Effector memory CD4-positive, alpha-beta T cell (primary cell): ENCODE measurements around the gene CRYBG1.

ENCODE experiments used
- DNase-seq, 3 donors: peaks; one replicate each; pipeline ENCODE4 v3.0.0-alpha.2; 2020
- H3K27ac ChIP-seq: 2 replicates; pipeline ENCODE4 v1.7.0; 2013; ENCODE audit warnings: mild to moderate bottlenecking, low read length, moderate library complexity; ENCODE audit not compliant: insufficient read depth, poor library complexity, severe bottlenecking
- H3K27me3 ChIP-seq: replicated peaks from 2 replicates; pipeline ENCODE4 v1.7.0; 2013; ENCODE audit warnings: mild to moderate bottlenecking, low read length; ENCODE audit not compliant: insufficient read depth, control insufficient read depth, poor library complexity, severe bottlenecking
- H3K36me3 ChIP-seq: 2 replicates; pipeline ENCODE4 v1.7.0; 2013; ENCODE audit warnings: mild to moderate bottlenecking, low read length, moderate library complexity; ENCODE audit not compliant: control insufficient read depth, insufficient read depth
- H3K4me1 ChIP-seq: 2 replicates; pipeline ENCODE4 v1.7.0; 2013; ENCODE audit warnings: low read length, mild to moderate bottlenecking; ENCODE audit not compliant: control insufficient read depth, insufficient read depth, poor library complexity, severe bottlenecking
- H3K4me3 ChIP-seq: 2 replicates; pipeline ENCODE4 v1.7.0; 2013; ENCODE audit warnings: low read length, low read depth, mild to moderate bottlenecking; ENCODE audit not compliant: insufficient read depth, poor library complexity, severe bottlenecking
- H3K9me3 ChIP-seq: 2 replicates; pipeline ENCODE4 v1.7.0; 2013; ENCODE audit warnings: mild to moderate bottlenecking, low read length, moderate library complexity; ENCODE audit not compliant: control insufficient read depth

The CRYBG1 gene

DNA sequence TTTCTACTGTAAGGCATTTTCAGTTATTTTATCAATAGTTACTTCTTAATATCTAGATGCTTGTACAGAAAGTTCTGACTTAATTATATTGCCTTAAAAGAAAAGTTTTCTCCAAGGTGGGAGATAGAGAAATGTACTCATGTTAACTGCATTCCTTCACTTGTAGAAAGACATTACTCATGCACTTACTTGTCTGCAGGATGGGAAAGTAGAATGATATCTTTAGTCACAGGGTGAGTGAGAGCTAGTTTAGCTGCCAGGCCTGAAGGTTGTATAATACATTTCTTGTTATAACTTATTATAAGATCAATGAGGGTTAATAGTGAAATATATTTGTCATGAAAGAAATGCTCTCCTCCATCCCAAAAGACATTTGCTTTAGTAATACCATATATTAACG, 92.1 kb downstream of the CRYBG1 start:
- no peaks in the 10 kb centered on the region for H3K27me3 ChIP-seq
- H3K36me3 ChIP-seq, result no peaks in the 10 kb centered on the region
- no peak overlapping the region for H3K27ac ChIP-seq
- H3K4me1 ChIP-seq, result peaks cover 5% of the 10 kb centered on the region
- no peaks in the 10 kb centered on the region for H3K9me3 ChIP-seq
- H3K4me3 ChIP-seq, result no peak overlapping the region
- no peak for DNase-seq

DNA sequence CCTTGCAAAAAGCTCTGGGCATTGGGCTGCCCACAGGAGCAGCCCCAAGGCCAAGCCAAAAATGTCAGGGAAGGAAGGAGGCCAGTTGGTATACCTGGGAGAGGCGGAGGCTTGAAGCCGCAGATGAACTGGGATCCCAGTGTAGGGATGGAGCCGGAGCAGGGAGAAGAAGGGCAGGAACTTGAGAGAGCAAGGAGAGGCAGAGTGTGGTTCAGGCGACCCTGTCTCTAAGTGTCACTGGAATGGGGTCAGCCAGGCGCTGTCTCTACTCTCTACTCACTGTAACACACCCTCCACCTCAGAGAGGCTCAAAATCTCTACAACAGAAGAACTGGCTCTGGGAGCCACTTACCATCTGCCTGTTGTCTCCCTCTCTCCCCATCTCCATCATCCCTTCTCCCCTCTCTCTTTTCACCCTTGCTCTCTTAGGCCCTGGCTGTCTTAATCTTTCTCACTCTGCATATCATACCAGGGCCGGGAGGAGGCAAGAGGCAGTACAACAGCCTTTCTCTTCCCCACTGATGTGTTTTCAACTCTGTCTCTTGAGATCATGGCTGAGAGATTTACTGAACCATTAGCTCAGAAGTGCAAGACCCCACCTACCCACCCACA, 93.3 kb downstream of the CRYBG1 start:
- Histone ChIP-seq H3K27ac (no peak overlapping the region), H3K27me3 (no peaks in the 10 kb centered on the region), H3K9me3 (no peaks in the 10 kb centered on the region), H3K36me3 (no peaks in the 10 kb centered on the region), H3K4me3 (no peak overlapping the region), H3K4me1 (no peaks in the 10 kb centered on the region)
- no peak for DNase-seq

DNA sequence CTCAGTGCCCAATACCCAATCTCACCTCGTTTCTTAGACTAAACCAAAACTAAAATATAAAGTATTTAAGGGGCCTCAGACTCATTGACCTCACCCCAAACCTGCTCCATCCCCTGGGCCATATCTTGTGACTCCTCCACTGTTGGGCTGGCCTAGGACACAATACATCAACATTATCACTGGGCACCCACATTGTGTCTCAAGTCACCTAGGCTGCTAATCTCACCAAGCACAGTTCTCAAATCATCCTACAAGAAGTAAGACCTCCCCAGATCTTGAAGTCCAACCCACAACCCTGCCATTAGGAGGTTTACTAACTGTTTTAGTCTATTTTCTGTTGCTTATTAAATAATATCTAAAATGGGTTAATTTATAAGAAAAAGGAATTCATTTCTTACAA, 96.2 kb downstream of the CRYBG1 start:
- Histone ChIP-seq H3K4me3 (no peak overlapping the region), H3K4me1 (no peaks in the 10 kb centered on the region), H3K27me3 (no peaks in the 10 kb centered on the region), H3K27ac (no peak overlapping the region), H3K9me3 (no peaks in the 10 kb centered on the region), H3K36me3 (no peaks in the 10 kb centered on the region)
- no peak for DNase-seq

DNA sequence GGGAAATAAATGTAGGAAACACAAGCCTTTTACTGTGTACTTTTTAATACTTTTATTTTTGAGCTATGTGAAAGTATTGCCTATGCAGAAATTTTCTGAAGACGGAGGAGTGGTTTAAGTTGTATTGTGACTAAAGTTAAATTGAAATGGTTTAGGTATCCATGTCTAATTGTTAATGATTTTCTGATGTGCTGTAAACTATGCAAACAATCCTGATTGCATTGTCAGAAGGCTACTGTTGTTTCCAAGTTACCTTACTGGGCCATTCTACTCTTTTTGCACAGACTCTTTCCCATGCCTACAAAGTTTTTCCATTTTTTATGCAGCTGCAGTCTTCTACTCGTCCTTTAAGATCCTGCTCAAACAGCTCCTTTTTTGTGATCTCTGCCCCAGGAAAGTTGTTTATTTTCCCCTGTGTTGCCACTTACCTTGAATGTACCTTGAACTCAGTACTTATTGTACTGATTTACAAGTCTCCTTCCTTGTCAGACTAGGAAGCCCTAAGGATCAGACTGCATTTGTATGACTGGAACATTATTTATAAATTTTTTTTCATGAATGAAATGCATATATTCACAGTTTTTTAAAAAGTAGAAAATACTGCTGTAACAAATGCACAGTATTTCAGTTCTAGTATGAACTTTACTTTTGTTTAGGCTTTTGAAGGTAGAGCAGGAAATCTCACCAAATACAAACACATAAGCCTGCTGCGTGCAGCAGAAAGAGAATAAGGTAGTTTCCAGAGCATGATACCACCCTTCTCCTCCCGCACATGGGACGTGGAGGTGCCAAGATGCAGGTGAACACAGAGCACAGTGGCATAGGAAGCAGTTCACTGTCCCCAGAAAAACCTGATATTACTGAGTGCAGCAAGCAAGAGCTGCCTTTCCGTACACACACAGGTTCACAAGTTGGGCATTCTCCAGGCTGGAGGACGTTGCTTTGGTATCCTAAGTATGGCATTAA, 97.8 kb downstream of the CRYBG1 start:
- Histone ChIP-seq H3K36me3 (no peaks in the 10 kb centered on the region), H3K9me3 (no peaks in the 10 kb centered on the region), H3K4me1 (no peaks in the 10 kb centered on the region), H3K4me3 (no peak overlapping the region), H3K27me3 (no peaks in the 10 kb centered on the region), H3K27ac (no peak overlapping the region)
- DNase-seq, result no peak

GRCh38 chr6:106460481-106460880, 100.0 kb downstream of the CRYBG1 start:
- no peak for DNase-seq
- Histone ChIP-seq H3K4me3 (no peak overlapping the region), H3K27ac (no peak overlapping the region), H3K9me3 (no peaks in the 10 kb centered on the region), H3K27me3 (no peaks in the 10 kb centered on the region), H3K36me3 (no peaks in the 10 kb centered on the region), H3K4me1 (no peaks in the 10 kb centered on the region)

DNA sequence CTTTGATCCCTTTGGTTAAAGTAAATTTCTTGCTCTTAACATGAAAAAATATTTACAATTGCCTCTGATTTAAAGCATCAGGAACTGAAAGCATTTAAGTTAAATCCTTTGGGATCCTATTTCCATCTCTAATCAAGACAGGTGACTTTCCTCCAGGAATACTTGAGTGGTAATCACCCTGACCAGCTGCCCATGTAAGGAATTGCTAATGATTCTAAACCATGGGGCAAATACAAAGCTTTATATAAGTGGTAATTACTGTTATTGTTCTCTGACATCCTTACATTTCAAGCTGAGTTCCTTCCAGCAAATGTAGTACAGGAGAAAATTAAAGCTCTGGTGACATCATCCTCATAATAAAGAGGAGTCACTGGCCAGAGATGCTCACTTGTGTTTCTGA, 100.6 kb downstream of the CRYBG1 start:
- H3K36me3 ChIP-seq, result no peaks in the 10 kb centered on the region
- no peak overlapping the region for H3K4me3 ChIP-seq
- no peaks in the 10 kb centered on the region for H3K27me3 ChIP-seq
- H3K9me3 ChIP-seq, result no peaks in the 10 kb centered on the region
- H3K4me1 ChIP-seq, result no peaks in the 10 kb centered on the region
- DNase-seq, result no peak
- H3K27ac ChIP-seq, result no peak overlapping the region

- Histone ChIP-seq H3K27ac (no peak overlapping the region), H3K27me3 (no peaks in the 10 kb centered on the region), H3K9me3 (no peaks in the 10 kb centered on the region), H3K4me3 (no peak overlapping the region), H3K36me3 (no peaks in the 10 kb centered on the region), H3K4me1 (no peaks in the 10 kb centered on the region)
- no peak for DNase-seq
These were observed 102.5 kb downstream of the CRYBG1 start for GRCh38 chr6:106462923-106463557.

GRCh38 chr6:106466211-106466610, 105.7 kb downstream of the CRYBG1 start:
- no peak overlapping the region for H3K27ac ChIP-seq
- DNase-seq, result no peak
- H3K27me3 ChIP-seq, result no peaks in the 10 kb centered on the region
- H3K9me3 ChIP-seq, result no peaks in the 10 kb centered on the region
- H3K4me1 ChIP-seq, result no peaks in the 10 kb centered on the region
- H3K4me3 ChIP-seq, result no peak overlapping the region
- H3K36me3 ChIP-seq, result no peaks in the 10 kb centered on the region

- no peaks in the 10 kb centered on the region for H3K4me1 ChIP-seq
- H3K4me3 ChIP-seq, result no peak overlapping the region
- DNase-seq, result no peak
- no peak overlapping the region for H3K27ac ChIP-seq
- no peaks in the 10 kb centered on the region for H3K9me3 ChIP-seq
- H3K36me3 ChIP-seq, result no peaks in the 10 kb centered on the region
- H3K27me3 ChIP-seq, result no peaks in the 10 kb centered on the region
These were observed 108.4 kb downstream of the CRYBG1 start for GRCh38 chr6:106468935-106469334.

DNA sequence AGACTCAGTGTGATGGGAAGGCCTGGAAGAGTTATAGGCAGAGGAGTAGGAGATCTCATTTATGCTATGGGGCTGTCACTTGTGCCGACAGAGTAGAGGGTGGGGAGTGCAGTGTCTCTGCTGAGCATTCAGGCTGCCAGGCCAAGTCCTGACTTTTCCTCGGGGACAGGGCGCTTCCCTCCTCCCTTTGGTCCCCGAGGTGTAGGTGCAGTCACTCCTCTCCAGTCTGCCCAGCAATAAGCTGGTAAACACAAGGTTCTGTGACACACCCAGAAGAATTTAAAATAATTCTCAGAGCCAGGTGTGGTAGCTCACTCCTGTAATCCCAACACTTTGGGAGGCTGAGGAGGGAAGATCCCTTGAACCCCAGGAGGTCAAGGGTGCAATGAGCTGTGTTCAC, 109.4 kb downstream of the CRYBG1 start:
- no peaks in the 10 kb centered on the region for H3K36me3 ChIP-seq
- H3K4me1 ChIP-seq, result no peaks in the 10 kb centered on the region
- DNase-seq, result no peak
- H3K4me3 ChIP-seq, result no peak overlapping the region
- no peak overlapping the region for H3K27ac ChIP-seq
- no peaks in the 10 kb centered on the region for H3K27me3 ChIP-seq
- H3K9me3 ChIP-seq, result no peaks in the 10 kb centered on the region
